T-helper 17 cell (primary cell): ENCODE measurements around the gene PPP2R5D. TPM values are rescaled to one million over a fixed set of nuclear protein-coding genes. Genes with fewer than 3 reads are reported as not detected.

Experiments
- ATAC-seq: fragments of 150-1000 bp; cut with Tn5 transposase; 2 replicates; pipeline ENCODE4 v1.10.0; 2021; ENCODE audit warnings: mild to moderate bottlenecking, moderate library complexity
- DNase-seq, 3 donors: peaks; one replicate each; pipeline versions ENCODE4 v3.0.0 to v3.0.0-alpha.2; 2020 to 2021
- H3K9me3 ChIP-seq: one replicate; pipeline ENCODE4 v1.7.0; 2013; ENCODE audit warnings: low read length, mild to moderate bottlenecking; ENCODE audit not compliant: control insufficient read depth, poor library complexity, severe bottlenecking
- H3K27ac Mint-ChIP-seq: one replicate; pipeline ENCODE4 v1.8.0; 2022; ENCODE audit warnings: mild to moderate bottlenecking, moderate library complexity, mixed read lengths
- H3K27me3 Mint-ChIP-seq: one replicate; pipeline ENCODE4 v1.8.0; 2022; ENCODE audit warnings: mixed read lengths
- H3K36me3 Mint-ChIP-seq: one replicate; pipeline ENCODE4 v1.8.0; 2022; ENCODE audit warnings: low read depth, mixed read lengths
- H3K4me1 Mint-ChIP-seq: one replicate; pipeline ENCODE4 v1.8.0; 2022; ENCODE audit warnings: mild to moderate bottlenecking, mixed read lengths
- H3K4me3 Mint-ChIP-seq: one replicate; pipeline ENCODE4 v1.8.0; 2022; ENCODE audit warnings: mild to moderate bottlenecking, moderate library complexity, mixed read lengths
- total RNA-seq, 4 donors: library from RNA in 2 of 4; stranded (reverse) in 2 of 4; gene quantifications; one replicate each; pipeline ENCODE4 v1.2.3 and lab custom pipeline; 2022 to 2026

Gene PPP2R5D
- total RNA-seq, 2 donors from 2014 or later, result 27.5 to 28.4 TPM

DNA sequence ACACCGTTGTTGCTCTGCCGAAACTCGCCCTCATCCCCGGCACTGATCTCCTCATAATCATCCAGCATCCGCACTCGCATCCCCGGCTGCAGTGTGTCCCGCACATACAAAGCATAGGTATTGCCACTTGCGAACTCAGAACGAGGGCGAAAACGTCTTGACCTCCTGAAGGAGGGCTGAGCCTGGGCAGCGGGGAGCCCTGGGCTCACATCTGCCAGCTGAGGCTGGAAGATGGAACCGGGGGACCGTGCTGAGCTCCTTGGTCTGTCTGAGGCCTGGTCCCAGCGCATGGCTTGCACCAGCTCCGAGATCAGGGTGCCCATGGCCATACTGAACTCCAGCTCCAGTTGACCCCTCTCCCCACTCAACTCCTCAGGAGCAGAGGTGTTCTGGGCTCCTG, 66.6 kb downstream of the PPP2R5D start:
- no peak for DNase-seq
- Mint-ChIP-seq H3K27ac (peak overlapping the region; percentile 95), H3K36me3 (peaks cover 10% of the 10 kb centered on the region), H3K27me3 (no peaks in the 10 kb centered on the region), H3K4me1 (peaks cover 30% of the 10 kb centered on the region), H3K4me3 (no peak overlapping the region)
- no peaks in the 10 kb centered on the region for H3K9me3 ChIP-seq
- no peak for ATAC-seq

DNA sequence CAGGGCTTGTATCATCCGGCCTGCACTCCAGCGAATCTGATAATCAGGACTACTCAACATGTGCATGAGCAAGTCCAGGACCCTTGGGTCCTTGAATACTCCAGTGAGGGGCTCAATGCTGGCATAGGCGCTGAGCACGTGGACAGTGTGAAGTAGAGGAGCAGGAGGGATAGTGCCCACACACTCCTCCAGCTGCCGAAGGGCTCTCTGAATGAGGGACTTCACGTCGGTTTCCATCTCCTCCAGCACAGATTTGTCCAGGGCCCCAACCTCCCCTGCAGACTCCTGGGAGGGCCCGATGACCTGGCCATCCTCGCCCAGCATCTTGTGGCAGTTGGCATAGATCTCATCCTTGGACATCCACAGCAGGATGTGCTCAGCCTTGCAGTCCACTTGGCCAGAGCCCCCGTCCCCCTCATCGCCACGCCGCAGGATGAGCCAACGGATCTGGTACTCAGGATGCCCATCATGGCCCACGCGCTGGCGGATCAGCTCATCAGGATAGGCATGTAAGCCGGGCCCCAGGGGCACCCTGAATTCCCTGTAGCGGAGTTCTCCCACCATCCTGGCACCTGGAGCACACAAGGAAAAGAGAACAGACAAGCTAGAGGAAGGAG, 68.0 kb downstream of the PPP2R5D start:
- H3K36me3 Mint-ChIP-seq, result peaks cover 8% of the 10 kb centered on the region
- peaks cover 30% of the 10 kb centered on the region for H3K4me1 Mint-ChIP-seq
- no peak for ATAC-seq
- no peaks in the 10 kb centered on the region for H3K27me3 Mint-ChIP-seq
- peak overlapping the region; percentile 94 for H3K4me3 Mint-ChIP-seq
- H3K27ac Mint-ChIP-seq, result peak overlapping the region; percentile 93
- DNase-seq, result no peak
- no peaks in the 10 kb centered on the region for H3K9me3 ChIP-seq

DNA sequence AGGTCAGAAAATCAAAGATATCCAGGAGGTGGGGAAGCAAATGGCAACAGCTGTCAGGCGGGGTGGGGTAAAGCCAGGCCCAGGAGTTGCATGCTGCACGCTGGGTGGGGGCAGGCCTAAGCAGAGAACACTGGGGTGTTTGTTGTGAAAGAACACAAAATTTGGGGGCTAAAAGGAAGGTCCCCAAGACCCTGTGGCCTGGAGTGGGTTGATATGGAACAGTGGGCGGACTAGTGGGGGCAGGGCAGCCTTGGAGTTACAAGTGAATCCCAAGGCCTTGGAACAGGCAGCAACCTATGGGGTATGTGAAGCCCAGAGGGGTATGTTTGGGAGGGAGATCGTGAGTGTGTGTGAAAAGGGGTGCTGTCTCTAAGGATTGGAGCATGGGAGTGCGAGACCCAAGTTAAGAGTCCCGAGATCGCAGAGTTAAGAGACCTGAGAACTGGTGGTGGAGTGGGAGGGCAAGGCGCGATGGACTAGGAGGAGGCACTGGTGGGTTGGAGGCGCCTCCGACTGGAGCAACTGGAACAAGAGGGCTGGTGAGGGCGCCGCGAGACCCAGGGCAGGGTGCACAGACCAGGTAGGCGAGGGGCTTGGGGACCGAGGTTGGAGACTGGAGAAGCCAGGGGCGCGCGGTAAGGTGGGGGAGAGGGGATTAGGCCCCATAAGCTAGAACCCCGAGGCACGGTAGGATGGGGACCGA, 68.6 kb downstream of the PPP2R5D start:
- peak; percentile 18 for ATAC-seq
- peak overlapping the region; percentile 94 for H3K4me3 Mint-ChIP-seq
- no peak for DNase-seq
- H3K27ac Mint-ChIP-seq, result peak overlapping the region; percentile 93
- H3K27me3 Mint-ChIP-seq, result no peaks in the 10 kb centered on the region
- H3K9me3 ChIP-seq, result no peaks in the 10 kb centered on the region
- H3K36me3 Mint-ChIP-seq, result peaks cover 8% of the 10 kb centered on the region
- H3K4me1 Mint-ChIP-seq, result peaks cover 34% of the 10 kb centered on the region

DNA sequence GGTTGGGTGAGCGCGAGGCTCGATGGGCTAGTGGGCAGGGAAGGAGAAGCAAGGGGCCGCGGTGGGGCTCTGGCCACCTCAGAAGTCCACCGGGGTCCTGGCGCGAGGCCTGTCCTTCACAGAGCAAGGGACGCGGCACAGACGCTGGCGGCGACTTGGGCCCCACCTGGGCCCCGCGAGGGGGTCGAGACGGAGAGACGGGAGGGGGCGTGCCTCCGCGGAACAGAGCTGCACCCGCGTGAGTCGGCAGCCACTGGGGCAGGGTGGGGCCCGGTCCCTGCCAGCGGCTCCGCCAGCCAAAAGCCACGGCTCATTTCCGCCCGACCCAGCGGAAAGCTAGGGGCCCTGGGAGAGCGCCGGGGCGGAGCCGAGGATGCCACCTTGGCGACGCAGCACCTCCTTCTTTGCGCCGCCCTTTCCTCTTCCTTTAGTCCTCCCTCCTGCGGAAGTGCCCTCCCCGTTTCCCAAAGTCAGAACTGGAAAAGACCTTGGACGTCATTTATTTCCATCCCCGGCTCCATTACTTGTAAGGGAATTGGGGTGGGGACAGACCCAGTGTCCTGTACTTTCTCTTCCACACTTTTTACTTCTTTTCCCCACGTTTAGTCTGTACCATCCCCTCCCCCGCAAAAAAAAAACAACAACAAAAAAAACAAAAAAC, 69.3 kb downstream of the PPP2R5D start, which contains the start of gene CUL7:
Gene CUL7, minus strand, starts transcription at position 307 of the 661 bp plus-strand sequence. CDS start 1,063 bp downstream, outside the sequence.
- no peaks in the 10 kb centered on the region for H3K9me3 ChIP-seq
- ATAC-seq, result peak; percentile 99
- H3K36me3 Mint-ChIP-seq, result peaks cover 8% of the 10 kb centered on the region
- H3K4me3 Mint-ChIP-seq, result peak within 1 kb of the TSS; percentile 94
- H3K27me3 Mint-ChIP-seq, result no peaks in the 10 kb centered on the region
- peak; percentile 81 to 86 (median 85) for DNase-seq
- H3K4me1 Mint-ChIP-seq, result peaks cover 39% of the 10 kb centered on the region
- peak within 1 kb of the TSS; percentile 93 for H3K27ac Mint-ChIP-seq

DNA sequence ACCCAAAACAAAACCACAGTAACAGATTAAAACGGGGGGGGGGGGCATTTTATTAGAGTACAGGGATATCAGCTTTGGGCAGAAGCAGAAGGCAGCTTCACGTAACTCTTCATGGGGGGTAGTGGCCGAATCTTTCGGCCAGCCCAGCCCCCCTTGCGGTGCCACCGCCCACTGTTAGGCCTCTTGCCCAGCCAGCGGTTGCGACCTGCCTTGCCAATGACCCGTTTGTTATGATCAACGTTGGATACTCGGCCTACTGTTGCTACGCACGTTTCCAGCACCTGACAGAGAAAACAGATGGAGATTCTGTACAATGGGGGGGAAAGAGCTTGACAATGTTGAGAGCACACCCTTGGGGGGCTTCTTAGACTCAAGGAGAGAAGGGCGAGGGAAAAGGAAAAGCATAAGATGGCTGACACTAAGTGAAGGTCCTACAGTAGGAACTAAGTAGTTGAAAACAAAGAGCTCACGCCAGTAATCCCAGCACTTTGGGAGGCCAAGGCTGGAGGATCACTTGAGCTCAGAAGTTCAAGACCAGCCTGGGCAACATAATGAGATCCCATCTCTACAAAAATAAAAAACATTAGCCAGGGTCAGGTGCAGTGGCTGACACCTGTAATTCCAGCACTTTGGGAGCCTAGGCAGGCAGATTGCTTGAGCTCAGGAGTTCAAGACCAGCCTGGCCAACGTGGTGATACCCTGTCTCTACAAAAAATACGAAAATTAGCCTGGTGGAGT, 70.0 kb downstream of the PPP2R5D start:
- ATAC-seq (no peak), DNase-seq (no peak)
- Mint-ChIP-seq H3K27ac (peak overlapping the region; percentile 93), H3K4me1 (peaks cover 40% of the 10 kb centered on the region), H3K27me3 (no peaks in the 10 kb centered on the region), H3K4me3 (peak overlapping the region; percentile 94), H3K36me3 (peaks cover 8% of the 10 kb centered on the region)
- H3K9me3 ChIP-seq, result no peaks in the 10 kb centered on the region

DNA sequence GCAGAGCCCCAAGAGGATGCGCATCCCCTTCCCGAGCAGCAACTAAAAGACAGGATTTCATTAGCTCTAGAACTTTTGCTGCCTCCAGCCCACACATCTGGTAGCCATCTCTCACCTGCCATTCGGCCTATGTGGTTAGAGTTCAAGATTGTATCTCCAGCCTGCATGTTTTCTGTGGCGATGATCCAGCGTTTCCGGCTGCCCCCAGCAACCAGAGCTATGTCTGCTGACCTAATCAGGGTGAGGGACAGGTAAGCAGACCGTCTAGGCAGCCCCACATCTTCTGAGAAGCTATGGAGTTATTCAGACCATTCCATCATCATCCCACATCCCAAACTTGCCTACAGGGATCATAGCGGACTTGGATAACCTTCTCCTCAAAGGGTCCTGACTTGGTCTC, 71.6 kb downstream of the PPP2R5D start:
- ATAC-seq (no peak), DNase-seq (no peak)
- Mint-ChIP-seq H3K4me3 (no peak overlapping the region), H3K4me1 (peaks cover 40% of the 10 kb centered on the region), H3K27me3 (no peaks in the 10 kb centered on the region), H3K36me3 (peaks cover 2% of the 10 kb centered on the region), H3K27ac (no peak overlapping the region)
- H3K9me3 ChIP-seq, result no peaks in the 10 kb centered on the region

DNA sequence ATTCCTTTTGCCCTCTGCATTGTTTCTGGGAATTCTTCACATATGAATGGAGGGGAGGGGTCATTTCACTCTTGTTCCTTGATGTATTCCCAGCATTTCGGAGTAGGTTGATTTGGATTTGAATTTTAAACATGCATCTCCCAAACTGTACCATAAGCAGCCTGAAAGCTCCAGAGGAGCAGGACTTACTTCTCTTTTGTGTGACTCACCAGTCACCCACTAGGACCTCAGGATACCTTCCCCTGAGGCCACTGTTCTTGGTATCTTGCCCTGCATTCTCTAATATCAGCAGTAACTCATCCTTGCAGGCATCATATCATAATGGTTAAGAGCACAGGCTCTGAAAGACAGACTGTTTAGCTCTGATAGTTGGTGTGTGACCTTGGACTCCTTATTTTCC, 74.2 kb downstream of the PPP2R5D start:
- Mint-ChIP-seq H3K27me3 (no peaks in the 10 kb centered on the region), H3K27ac (peak overlapping the region; percentile 95), H3K4me3 (peak overlapping the region; percentile 95), H3K4me1 (peaks cover 29% of the 10 kb centered on the region), H3K36me3 (peaks cover 2% of the 10 kb centered on the region)
- no peaks in the 10 kb centered on the region for H3K9me3 ChIP-seq
- ATAC-seq, result no peak
- no peak for DNase-seq

DNA sequence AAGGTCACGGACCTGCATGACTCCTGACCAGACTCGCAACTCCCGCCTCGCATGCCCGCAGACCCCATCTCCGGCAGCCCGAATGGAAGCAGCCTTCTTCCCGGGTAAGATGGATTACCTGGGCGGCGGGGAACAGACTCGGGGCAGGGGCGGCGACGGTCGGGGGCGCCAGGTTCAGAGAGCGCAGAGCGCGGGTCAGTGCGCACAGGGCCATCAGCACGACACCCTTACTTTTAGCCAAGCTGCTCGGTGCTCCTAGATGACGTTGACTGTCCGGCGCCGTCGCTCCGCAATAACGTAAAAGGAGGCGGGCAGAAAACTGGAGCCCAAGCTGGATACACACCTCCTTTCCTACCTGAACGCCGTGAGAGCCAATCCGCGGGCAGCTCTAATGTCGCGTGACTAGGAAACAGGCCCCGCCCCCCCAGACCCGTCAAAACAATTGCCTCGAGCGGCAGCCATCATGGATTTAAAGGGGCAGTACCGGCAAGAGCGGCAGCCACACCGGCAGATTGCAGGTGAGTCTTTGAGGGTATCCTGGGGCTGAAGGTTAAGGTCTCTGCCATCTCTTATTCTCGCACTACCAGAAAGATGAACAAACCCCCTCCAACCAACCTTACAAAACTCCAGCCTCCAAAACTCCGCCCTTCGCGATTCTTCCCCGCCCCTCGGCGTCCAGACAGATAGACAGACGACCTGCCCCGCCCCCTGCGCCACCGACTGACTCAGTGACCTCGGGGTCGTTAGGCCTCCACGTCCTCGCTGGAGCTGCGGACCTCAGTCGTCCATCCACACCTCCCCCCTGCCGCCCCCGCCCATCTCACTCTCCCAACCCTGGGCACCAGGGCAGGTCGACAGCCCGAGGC, 75.0 kb downstream of the PPP2R5D start, which contains the start of the genes KLC4 and MRPL2:
Gene KLC4, plus strand, starts transcription at position 464 of the 866 bp plus-strand sequence. CDS start 1,705 bp downstream, outside the sequence.
Gene MRPL2, minus strand, starts transcription at position 267 of the 866 bp plus-strand sequence. Its CDS starts 53 bp downstream, at position 214.
- peaks cover 29% of the 10 kb centered on the region for H3K4me1 Mint-ChIP-seq
- DNase-seq (peak; percentile 88 to 95 (median 90)), ATAC-seq (peak; percentile 98)
- peaks cover 7% of the 10 kb centered on the region for H3K36me3 Mint-ChIP-seq
- H3K9me3 ChIP-seq, result no peaks in the 10 kb centered on the region
- H3K4me3 Mint-ChIP-seq, result peak within 1 kb of the TSS; percentile 95
- H3K27me3 Mint-ChIP-seq, result no peaks in the 10 kb centered on the region
- H3K27ac Mint-ChIP-seq, result peak within 1 kb of the TSS; percentile 95

DNA sequence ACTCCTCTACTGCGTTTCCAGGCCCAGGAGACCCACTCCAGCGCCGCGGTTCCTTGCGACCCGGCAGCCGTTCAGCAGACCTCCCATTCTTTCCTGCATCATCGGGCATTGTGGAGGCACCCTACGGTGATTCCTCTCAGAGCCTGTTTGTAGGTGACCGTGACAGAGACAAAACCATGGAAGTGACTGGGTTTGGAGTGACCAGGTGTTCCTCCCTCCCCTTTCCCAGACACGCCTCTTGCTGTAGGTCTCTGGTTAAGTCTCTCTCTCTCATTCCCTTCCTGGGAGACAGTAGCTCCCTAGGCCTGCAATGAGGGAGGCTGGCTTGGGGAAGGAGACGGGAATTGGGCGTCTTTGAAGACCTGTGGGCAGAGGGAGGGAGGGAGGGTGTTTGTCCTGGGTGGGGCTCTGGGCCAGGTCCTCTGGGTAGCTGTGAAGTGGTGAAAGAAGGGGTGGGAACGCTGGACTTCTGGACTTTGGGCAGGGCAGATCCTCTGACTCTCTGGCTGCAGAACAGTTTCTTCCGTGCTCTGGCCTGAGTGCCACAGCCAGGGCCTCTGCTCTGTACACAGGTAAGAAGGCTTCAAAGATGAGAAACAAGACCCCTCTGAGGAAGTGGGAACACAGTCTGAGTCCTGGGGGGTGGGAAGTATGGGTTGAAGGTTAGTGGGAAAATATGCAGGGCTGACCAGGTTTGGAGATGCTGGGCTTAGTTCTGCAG, 75.8 kb downstream of the PPP2R5D start:
- DNase-seq (no peak), ATAC-seq (no peak)
- Mint-ChIP-seq H3K27ac (peak overlapping the region; percentile 95), H3K4me1 (peaks cover 30% of the 10 kb centered on the region), H3K4me3 (peak overlapping the region; percentile 95), H3K27me3 (no peaks in the 10 kb centered on the region), H3K36me3 (peaks cover 12% of the 10 kb centered on the region)
- no peaks in the 10 kb centered on the region for H3K9me3 ChIP-seq

DNA sequence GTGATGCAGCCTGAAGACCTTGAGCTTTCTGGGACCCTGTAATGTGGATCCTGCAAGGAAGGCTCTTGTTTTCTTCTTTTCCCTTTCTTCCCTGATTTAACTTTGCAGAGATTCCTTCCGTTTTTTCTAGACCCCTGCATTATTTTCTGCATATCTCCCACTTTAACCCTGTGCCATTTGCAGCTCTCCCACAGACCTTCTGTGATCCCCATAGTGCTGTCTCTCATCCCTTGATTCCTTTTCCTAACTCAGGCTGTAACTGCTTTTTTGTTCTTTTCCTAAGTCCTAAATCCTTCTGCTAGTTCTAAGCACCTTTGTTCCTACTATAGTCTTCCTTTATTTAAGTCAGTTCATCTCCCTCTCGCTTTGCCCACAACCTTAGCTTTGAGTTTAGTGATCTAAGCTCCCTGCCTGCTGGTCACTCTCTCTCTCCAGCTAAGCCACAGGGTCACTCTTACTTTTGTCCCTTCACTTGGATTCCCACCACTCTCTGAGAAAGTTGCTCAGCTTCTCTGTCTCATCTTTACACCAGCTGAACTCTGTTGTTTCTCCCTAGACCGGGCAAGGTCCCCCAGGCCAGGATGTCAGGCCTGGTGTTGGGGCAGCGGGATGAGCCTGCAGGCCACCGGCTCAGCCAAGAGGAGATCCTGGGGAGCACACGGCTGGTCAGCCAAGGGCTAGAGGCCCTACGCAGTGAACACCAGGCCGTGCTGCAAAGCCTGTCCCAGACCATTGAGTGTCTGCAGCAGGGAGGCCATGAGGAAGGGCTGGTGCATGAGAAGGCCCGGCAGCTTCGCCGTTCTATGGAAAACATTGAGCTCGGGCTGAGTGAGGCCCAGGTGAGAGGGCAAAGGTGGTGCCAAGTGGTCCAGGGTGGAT, 76.6 kb downstream of the PPP2R5D start:
- Mint-ChIP-seq H3K36me3 (peaks cover 9% of the 10 kb centered on the region), H3K4me1 (peaks cover 30% of the 10 kb centered on the region), H3K4me3 (peak overlapping the region; percentile 95), H3K27me3 (no peaks in the 10 kb centered on the region), H3K27ac (peak overlapping the region; percentile 95)
- DNase-seq, result no peak
- no peaks in the 10 kb centered on the region for H3K9me3 ChIP-seq
- no peak for ATAC-seq

DNA sequence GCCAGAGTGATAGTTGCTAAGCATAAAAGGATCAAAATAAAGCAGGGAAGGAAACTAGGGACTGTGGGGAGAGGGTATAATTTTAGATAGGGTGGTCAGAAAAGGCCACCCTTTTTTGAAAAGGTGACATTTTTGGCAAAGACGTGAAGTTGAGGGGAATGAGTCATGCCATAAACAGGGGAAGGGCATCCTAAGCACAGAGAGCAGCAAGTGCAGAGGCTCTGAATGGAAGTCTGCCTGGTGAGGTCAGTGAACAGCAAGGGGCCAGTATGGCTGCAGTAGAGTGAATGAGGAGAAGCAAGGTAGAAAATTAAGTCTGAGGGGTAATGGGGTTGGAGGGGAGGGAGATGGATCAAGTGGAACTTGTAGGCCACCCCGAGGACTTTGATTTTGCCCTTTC, 77.5 kb downstream of the PPP2R5D start:
- Mint-ChIP-seq H3K27ac (peak overlapping the region; percentile 95), H3K4me1 (peaks cover 30% of the 10 kb centered on the region), H3K27me3 (no peaks in the 10 kb centered on the region), H3K36me3 (peaks cover 14% of the 10 kb centered on the region), H3K4me3 (peak overlapping the region; percentile 43)
- no peaks in the 10 kb centered on the region for H3K9me3 ChIP-seq
- no peak for ATAC-seq
- DNase-seq, result no peak
